Prostate gland (tissue), 2 donors: ENCODE data around the gene FHIT. TPM values are rescaled to one million over a fixed set of nuclear protein-coding genes. Genes with fewer than 3 reads are reported as not detected.

ENCODE experiments used
- DNase-seq: peaks from one replicate; pipeline ENCODE4 v3.0.0-alpha.2; 2019; ENCODE audit warnings: low spot score
- H3K27ac ChIP-seq, 2 donors: fragments of 200-600 bp; sonication (generic); 2 replicates each; pipeline ENCODE4 v1.5.1; 2017 to 2019
- H3K27me3 ChIP-seq: fragments of 200-600 bp; sonication (generic); replicated peaks from 2 replicates; pipeline ENCODE4 v1.5.1; 2019; ENCODE audit not compliant: insufficient read depth
- H3K36me3 ChIP-seq, 2 donors: fragments of 200-600 bp; sonication (generic); 1 replicate in 1 of 2; 2 replicates in 1 of 2; pipeline versions ENCODE4 v1.5.1 to v1.8.1; 2017 to 2019
- H3K4me1 ChIP-seq: fragments of 200-600 bp; sonication (generic); replicated peaks from 2 replicates; pipeline ENCODE4 v1.5.1; 2019
- H3K4me3 ChIP-seq, 2 donors: fragments of 200-600 bp; sonication (generic); 2 replicates each; pipeline ENCODE4 v1.5.1; 2017 to 2019
- H3K9me3 ChIP-seq: fragments of 200-600 bp; sonication (generic); 2 replicates; pipeline ENCODE4 v1.5.1; 2017
- POLR2A ChIP-seq: fragments of 450-650 bp; IDR thresholded peaks from one replicate; pipeline ENCODE4 v1.6.1; 2016; ENCODE audit warnings: antibody characterized with exemption, mild to moderate bottlenecking
- POLR2AphosphoS5 ChIP-seq: sonication (generic); formaldehyde crosslinking; IDR thresholded peaks from one replicate; pipeline ENCODE4 v1.6.1; 2017; ENCODE audit warnings: antibody characterized with exemption
- WGBS: methylation state at CpG from one replicate; pipeline ENCODE4 v1.1.5; 2018; 5-methylcytosine and 5-hydroxymethylcytosine counted together
- intact Hi-C: fragments of 100-400 bp; cut with DNase I; formaldehyde crosslinking; loops from one replicate; pipeline ENCODE4 v1.14.2; 2022
- total RNA-seq, 2 donors: library from RNA; depleted of rRNA; stranded (reverse); fragments of >200 nt; gene quantifications; one replicate each; pipeline ENCODE4 v1.1.0, GENCODE V29; 2016
- TF ChIP-seq, protein P1 (sequence below), 4 experiments: fragments of 200-600 bp in 2 of 4; fragments of 450-650 bp in 2 of 4; sonication (generic) in 2 of 4; IDR thresholded peaks; 1 replicate in 3 of 4; 2 replicates in 1 of 4; pipeline ENCODE4 v1.5.1; 2016 to 2019; ENCODE audit warnings: antibody characterized with exemption in 4 of 4, mild to moderate bottlenecking in 2 of 4, moderate library complexity in 2 of 4

Gene FHIT
- total RNA-seq, 2 donors from 2014 or later = 6.4 to 10.4 TPM

DNA sequence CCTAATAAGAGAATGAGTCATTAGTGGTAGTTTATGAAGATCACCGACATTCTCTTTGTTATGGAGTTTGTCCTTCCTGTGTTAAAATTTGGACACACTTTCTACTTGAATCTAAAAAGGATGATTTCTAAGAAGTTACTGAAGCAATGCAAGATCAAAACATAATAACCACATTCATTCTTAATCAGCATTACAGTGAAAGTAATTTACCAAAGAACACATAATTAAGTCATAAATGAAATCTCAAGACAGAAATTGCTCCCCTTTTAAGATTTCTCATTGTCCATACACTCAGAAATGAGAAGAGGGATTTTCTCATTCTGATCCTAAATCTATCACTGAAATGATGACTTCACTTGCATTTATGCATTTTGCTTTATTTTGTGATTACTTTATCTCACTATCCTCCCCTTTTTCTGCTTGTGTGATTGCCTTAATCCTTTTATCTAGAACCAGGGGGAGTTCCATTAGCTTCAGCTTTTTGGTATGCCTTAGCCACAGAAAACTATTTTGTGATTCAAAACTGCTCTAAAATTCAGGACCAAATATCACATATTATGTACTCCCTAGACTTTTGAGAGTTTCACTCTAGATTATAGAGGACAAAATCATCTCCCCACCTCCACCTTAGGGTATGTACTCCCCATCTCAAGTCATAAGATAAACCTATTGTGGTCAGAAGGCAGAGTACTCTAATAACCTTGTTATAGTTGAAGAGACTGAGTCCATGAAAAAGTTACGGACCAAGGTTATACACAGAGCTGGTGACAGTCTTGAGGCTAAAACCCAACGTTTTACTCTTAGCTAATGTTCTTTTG, 1383.9 kb downstream of the FHIT start:
- Histone ChIP-seq H3K9me3 (no peaks in the 10 kb centered on the region), H3K4me3 (no peak overlapping the region), H3K27ac (no peak overlapping the region), H3K4me1 (no peaks in the 10 kb centered on the region), H3K27me3 (no peaks in the 10 kb centered on the region), H3K36me3 (no peaks in the 10 kb centered on the region)
- intact Hi-C loops = no loop called here
- 72% methylated on average over 3 of the region's 3 CpGs for WGBS
- TF ChIP-seq POLR2A (no peak), POLR2AphosphoS5 (no peak)
- TF ChIP-seq, protein P1, sequence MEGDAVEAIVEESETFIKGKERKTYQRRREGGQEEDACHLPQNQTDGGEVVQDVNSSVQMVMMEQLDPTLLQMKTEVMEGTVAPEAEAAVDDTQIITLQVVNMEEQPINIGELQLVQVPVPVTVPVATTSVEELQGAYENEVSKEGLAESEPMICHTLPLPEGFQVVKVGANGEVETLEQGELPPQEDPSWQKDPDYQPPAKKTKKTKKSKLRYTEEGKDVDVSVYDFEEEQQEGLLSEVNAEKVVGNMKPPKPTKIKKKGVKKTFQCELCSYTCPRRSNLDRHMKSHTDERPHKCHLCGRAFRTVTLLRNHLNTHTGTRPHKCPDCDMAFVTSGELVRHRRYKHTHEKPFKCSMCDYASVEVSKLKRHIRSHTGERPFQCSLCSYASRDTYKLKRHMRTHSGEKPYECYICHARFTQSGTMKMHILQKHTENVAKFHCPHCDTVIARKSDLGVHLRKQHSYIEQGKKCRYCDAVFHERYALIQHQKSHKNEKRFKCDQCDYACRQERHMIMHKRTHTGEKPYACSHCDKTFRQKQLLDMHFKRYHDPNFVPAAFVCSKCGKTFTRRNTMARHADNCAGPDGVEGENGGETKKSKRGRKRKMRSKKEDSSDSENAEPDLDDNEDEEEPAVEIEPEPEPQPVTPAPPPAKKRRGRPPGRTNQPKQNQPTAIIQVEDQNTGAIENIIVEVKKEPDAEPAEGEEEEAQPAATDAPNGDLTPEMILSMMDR (IDR thresholded peaks at IDR 0.05) = no peak
- DNase-seq = no peak

DNA sequence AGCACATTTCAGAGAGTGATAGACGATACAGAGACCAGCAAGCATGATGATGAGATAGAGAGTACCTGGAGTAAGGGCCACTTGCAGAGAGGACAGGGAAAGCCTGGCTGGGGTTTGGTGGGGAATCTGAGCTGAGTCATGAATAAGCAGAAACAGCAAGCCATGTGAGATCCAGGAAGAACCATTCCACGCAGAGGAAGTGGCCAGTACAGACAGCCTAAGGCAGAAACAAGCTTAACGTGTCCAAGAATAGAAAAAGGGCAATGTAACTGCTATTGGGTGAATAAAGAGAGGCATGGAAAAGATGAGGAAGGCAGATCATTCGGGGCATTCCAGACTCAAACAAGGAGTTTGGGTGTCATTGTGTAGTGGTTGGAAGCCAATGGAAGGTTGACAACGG, 1385.2 kb downstream of the FHIT start:
- no peaks in the 10 kb centered on the region for H3K4me1 ChIP-seq
- H3K4me3 ChIP-seq = no peak overlapping the region
- H3K27ac ChIP-seq = no peak overlapping the region
- WGBS = 75% methylated on average over 5 of the region's 5 CpGs
- no peaks in the 10 kb centered on the region for H3K36me3 ChIP-seq
- no peaks in the 10 kb centered on the region for H3K9me3 ChIP-seq
- TF ChIP-seq POLR2AphosphoS5 (no peak), POLR2A (no peak)
- TF ChIP-seq, protein P1 (IDR thresholded peaks at IDR 0.05) = no peak
- intact Hi-C loops = no loop called here
- no peaks in the 10 kb centered on the region for H3K27me3 ChIP-seq
- no peak for DNase-seq

DNA sequence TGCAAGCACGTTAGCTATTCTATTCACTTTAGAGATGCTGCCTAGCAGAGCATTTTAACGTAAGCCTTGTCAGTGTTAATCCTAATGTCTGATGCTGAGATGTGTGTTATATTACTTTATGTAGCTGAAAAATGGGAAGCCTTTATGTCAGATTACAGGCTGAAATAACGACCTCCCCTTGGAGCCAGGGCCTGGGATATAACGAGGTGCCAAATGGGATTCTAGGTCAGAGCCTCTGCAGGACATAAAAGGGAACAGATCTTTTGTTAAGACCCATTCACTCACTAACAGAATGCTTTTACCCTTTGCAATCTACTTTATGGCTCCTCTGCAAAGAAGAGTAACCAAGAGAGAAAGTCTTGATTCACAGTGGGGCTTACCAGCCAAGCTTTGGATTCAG, 1385.9 kb downstream of the FHIT start:
- Histone ChIP-seq H3K27me3 (no peaks in the 10 kb centered on the region), H3K27ac (no peak overlapping the region), H3K36me3 (no peaks in the 10 kb centered on the region), H3K4me3 (no peak overlapping the region), H3K9me3 (no peaks in the 10 kb centered on the region), H3K4me1 (no peaks in the 10 kb centered on the region)
- WGBS = 79% methylated on average over 4 of the region's 4 CpGs
- no peak for DNase-seq
- TF ChIP-seq POLR2AphosphoS5 (no peak), POLR2A (no peak)
- TF ChIP-seq, protein P1 (IDR thresholded peaks at IDR 0.05) = no peak
- intact Hi-C loops = no loop called here

DNA sequence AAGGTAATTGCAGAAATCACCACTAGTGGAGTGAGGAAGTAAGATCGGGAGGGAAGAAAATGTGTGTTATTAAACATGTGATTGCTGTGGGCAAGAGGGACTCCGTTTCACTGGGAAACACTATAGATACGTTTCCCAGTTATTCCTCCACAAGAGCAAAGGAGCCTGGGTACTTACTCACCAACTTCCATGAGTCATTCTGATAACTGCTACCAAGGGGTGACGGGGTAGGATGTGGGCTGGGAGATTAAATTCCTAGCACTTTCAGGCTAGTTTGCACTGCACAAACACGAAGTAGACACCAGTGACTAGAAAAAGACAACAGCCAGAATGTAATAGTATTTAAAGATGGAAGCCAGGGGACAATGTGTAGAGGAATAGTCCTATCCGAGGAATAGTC, 1388.6 kb downstream of the FHIT start:
- WGBS = 88% methylated on average over 6 of the region's 6 CpGs
- Histone ChIP-seq H3K36me3 (no peaks in the 10 kb centered on the region), H3K27me3 (no peaks in the 10 kb centered on the region), H3K27ac (no peak overlapping the region), H3K4me1 (no peaks in the 10 kb centered on the region), H3K9me3 (no peaks in the 10 kb centered on the region), H3K4me3 (no peak overlapping the region)
- TF ChIP-seq, protein P1 (IDR thresholded peaks at IDR 0.05) = no peak
- no peak for TF ChIP-seq POLR2AphosphoS5
- TF ChIP-seq POLR2A = no peak
- no peak for DNase-seq
- intact Hi-C loops = no loop called here
